Endodermal cell (in vitro differentiated cells): ENCODE results near the gene SLC7A8. TPM values are rescaled to one million over a fixed set of nuclear protein-coding genes. Genes with fewer than 3 reads are reported as not detected.

Experiments
- DNase-seq: peaks from one replicate; pipeline ENCODE4 v3.0.0-alpha.2; 2017
- H3K27ac ChIP-seq: 2 replicates; pipeline ENCODE4 v1.5.1; 2013; ENCODE audit warnings: mild to moderate bottlenecking, low read depth, low read length, moderate library complexity
- H3K27me3 ChIP-seq: 2 replicates; pipeline ENCODE4 v1.6.1; 2013; ENCODE audit warnings: mild to moderate bottlenecking, low read length, moderate library complexity; ENCODE audit not compliant: insufficient read depth, control insufficient read depth, poor library complexity, severe bottlenecking
- H3K36me3 ChIP-seq: 2 replicates; pipeline ENCODE4 v1.7.0; 2013; ENCODE audit warnings: mild to moderate bottlenecking, low read length, moderate library complexity; ENCODE audit not compliant: control insufficient read depth, insufficient read depth
- H3K4me1 ChIP-seq: one replicate; pipeline ENCODE4 v1.7.0; 2013; ENCODE audit warnings: low read length; ENCODE audit not compliant: control insufficient read depth, insufficient read depth
- H3K4me3 ChIP-seq: 2 replicates; pipeline ENCODE4 v1.5.1; 2013; ENCODE audit warnings: mild to moderate bottlenecking, low read length, moderate library complexity
- H3K9ac ChIP-seq: 2 replicates; pipeline ENCODE4 v1.6.1; 2013; ENCODE audit warnings: mild to moderate bottlenecking, low read length, moderate library complexity; ENCODE audit not compliant: poor library complexity, severe bottlenecking; ENCODE audit errors: extremely low read depth
- H3K9me3 ChIP-seq: 2 replicates; pipeline ENCODE4 v1.6.1; 2013; ENCODE audit warnings: mild to moderate bottlenecking, low read length, moderate library complexity; ENCODE audit not compliant: control insufficient read depth
- H3K27ac Mint-ChIP-seq: 2 replicates; pipeline ENCODE4 v1.8.0; 2020; ENCODE audit warnings: mixed read lengths
- H3K27me3 Mint-ChIP-seq: 2 replicates; pipeline ENCODE4 v1.8.0; 2021; ENCODE audit warnings: mild to moderate bottlenecking, mixed read lengths; ENCODE audit not compliant: insufficient read depth
- H3K36me3 Mint-ChIP-seq: 2 replicates; pipeline ENCODE4 v1.8.0; 2020; ENCODE audit warnings: low read depth, mixed read lengths
- H3K4me1 Mint-ChIP-seq: 2 replicates; pipeline ENCODE4 v1.8.0; 2020; ENCODE audit warnings: mixed read lengths
- H3K4me3 Mint-ChIP-seq: 2 replicates; pipeline ENCODE4 v1.8.0; 2020; ENCODE audit warnings: mild to moderate bottlenecking, moderate library complexity, mixed read lengths
- H3K9me3 Mint-ChIP-seq: 2 replicates; pipeline ENCODE4 v1.8.0; 2020; ENCODE audit warnings: mild to moderate bottlenecking, mixed read lengths
- CTCF ChIP-seq: fragments of 200-600 bp; sonication (generic); conservative IDR thresholded peaks from 2 replicates; pipeline ENCODE4 v1.5.0; 2021; ENCODE audit warnings: antibody characterized with exemption, mild to moderate bottlenecking
- WGBS, 2 experiments: methylation state at CpG; one replicate each; pipeline versions ENCODE4 v1.1.5 to v1.1.7; 2013; ENCODE audit warnings: missing lambda C conversion rate in 2 of 2, mixed read lengths in 1 of 2; ENCODE audit not compliant: insufficient coverage in 1 of 2, insufficient read length in 1 of 2; 5-methylcytosine and 5-hydroxymethylcytosine counted together
- total RNA-seq, 2 donors: library from RNA; stranded (reverse); fragmentation: NEBNext Ultra II Directional in 1 of 2; extraction: Animal tissue kit (Norgen Biotek cat#: 25700) in 1 of 2; gene quantifications; 2 replicates in 1 of 2; 3 replicates in 1 of 2; pipeline ENCODE4 v1.2.1, GENCODE V29; 2021

SLC7A8 gene
- total RNA-seq, 2 donors from 2014 or later = 47.6 to 48.9 TPM

- peaks cover 7% of the 10 kb centered on the region for H3K9me3 Mint-ChIP-seq
- DNase-seq = no peak
- Histone ChIP-seq H3K36me3 (no peaks in the 10 kb centered on the region), H3K27me3 (peaks cover 18% of the 10 kb centered on the region), H3K9me3 (no peaks in the 10 kb centered on the region), H3K27ac (no peak overlapping the region), H3K4me1 (peaks cover 5% of the 10 kb centered on the region), H3K9ac (no peak overlapping the region), H3K4me3 (no peak overlapping the region)
- no peak for TF ChIP-seq CTCF
- peaks cover 39% of the 10 kb centered on the region for H3K4me1 Mint-ChIP-seq
- H3K36me3 Mint-ChIP-seq = no peaks in the 10 kb centered on the region
- H3K27me3 Mint-ChIP-seq = peaks cover 3% of the 10 kb centered on the region
- no peak overlapping the region for H3K4me3 Mint-ChIP-seq
- H3K27ac Mint-ChIP-seq = peak overlapping the region; percentile 92
Measured at GRCh38 chr14:23106747-23107045, 76.8 kb downstream of the SLC7A8 start.

- no peaks in the 10 kb centered on the region for H3K36me3 ChIP-seq
- H3K4me3 Mint-ChIP-seq = no peak overlapping the region
- no peak overlapping the region for H3K9ac ChIP-seq
- DNase-seq = no peak
- WGBS, 2 experiments = 83 to 93% methylated on average over 2 to 4 of the region's 4 CpGs
- H3K27ac ChIP-seq = no peak overlapping the region
- H3K4me1 ChIP-seq = peaks cover 12% of the 10 kb centered on the region
- no peak overlapping the region for H3K4me3 ChIP-seq
- H3K9me3 Mint-ChIP-seq = peaks cover 7% of the 10 kb centered on the region
- H3K36me3 Mint-ChIP-seq = no peaks in the 10 kb centered on the region
- peaks cover 9% of the 10 kb centered on the region for H3K27me3 ChIP-seq
- H3K27ac Mint-ChIP-seq = peak overlapping the region; percentile 18
- TF ChIP-seq CTCF = no peak
- no peaks in the 10 kb centered on the region for H3K9me3 ChIP-seq
- peaks cover 52% of the 10 kb centered on the region for H3K4me1 Mint-ChIP-seq
- H3K27me3 Mint-ChIP-seq = peaks cover 3% of the 10 kb centered on the region
Measured at GRCh38 chr14:23105348-23105824, 78.1 kb downstream of the SLC7A8 start.

DNA sequence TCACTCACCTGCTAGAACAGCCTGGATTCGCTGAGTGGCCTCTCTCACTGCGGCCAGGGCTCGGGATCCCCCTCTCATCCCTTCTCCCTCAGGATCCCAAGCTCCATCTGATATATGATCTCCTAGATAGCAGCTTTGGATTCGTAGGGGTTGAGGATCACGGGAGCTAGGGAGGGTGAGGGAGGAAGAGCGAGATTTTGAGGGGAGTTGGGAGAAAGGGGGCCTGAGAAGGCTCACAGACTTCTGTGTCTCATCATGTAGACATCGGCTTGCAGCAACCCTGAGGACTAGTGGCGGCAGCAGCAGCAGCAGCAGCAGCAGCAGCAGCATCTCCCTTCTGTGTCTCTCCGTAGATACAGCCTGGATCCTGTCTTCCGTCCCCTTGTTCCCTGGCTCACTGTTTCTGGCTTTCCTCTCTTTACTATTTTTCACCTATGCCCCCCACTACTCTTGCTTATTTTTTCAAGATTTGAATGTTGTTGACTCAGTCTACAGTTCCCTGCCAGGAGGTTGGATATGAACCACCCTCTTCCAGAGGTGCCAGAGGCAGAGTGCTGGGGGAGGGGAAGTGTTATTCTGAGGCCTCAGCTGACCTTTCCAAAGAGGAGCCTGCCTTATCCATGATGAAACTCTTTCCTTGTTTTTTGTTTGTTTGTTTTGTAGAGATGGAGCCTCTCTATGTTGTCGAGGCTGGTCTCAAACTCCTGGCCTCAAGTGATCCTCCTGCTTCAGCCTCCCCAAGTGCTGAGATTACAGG lies 78.7 kb downstream of the SLC7A8 start, which contains the start of gene CIROP:
Gene CIROP, minus strand, starts transcription at position 399 of the 757 bp plus-strand sequence. Its CDS starts 69 bp downstream, at position 330.
- peaks cover 2% of the 10 kb centered on the region for H3K27me3 ChIP-seq
- no peak within 1 kb of the TSS for H3K9ac ChIP-seq
- Mint-ChIP-seq H3K27ac (peak within 1 kb of the TSS; percentile 24), H3K9me3 (peaks cover 7% of the 10 kb centered on the region), H3K27me3 (peaks cover 3% of the 10 kb centered on the region), H3K4me1 (peaks cover 58% of the 10 kb centered on the region), H3K36me3 (no peaks in the 10 kb centered on the region), H3K4me3 (peak within 1 kb of the TSS; percentile 32)
- 51 to 72% methylated on average over 6 to 11 of the region's 11 CpGs for WGBS, 2 experiments
- H3K27ac ChIP-seq = no peak within 1 kb of the TSS
- no peak within 1 kb of the TSS for H3K4me3 ChIP-seq
- H3K36me3 ChIP-seq = no peaks in the 10 kb centered on the region
- no peak for DNase-seq
- TF ChIP-seq CTCF = peak; percentile 22
- no peaks in the 10 kb centered on the region for H3K9me3 ChIP-seq
- peaks cover 12% of the 10 kb centered on the region for H3K4me1 ChIP-seq
